ENCODE results near the gene POMGNT1. TPM values are rescaled to one million over a fixed set of nuclear protein-coding genes. Genes with fewer than 3 reads are reported as not detected.
A peak's percentile ranks its signal among the peaks of the same experiment; 100 is the strongest.

The POMGNT1 gene
- total RNA-seq, 1 donor from 2014 or later = 142 TPM

DNA sequence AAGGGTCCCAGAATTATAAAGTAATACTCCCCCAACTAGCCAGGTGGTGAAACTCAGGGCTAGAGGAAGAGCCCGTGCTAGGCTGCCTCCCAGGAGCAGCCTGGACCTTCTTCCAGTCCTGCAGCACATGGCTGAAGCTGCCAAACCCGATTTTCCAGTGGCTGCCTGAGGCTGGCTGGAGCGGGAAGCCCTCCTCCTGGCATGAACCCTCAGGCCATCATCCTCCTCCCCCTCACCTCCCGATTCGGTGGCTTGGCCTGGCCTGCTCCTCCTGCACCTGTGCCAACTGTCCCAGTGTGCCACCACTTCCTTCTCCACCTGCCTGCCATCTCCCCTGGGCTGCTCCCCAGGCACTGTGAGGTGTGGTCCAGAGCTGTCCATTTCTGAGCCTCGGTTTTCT is 26.4 kb downstream of the POMGNT1 start:
- H3K9me3 ChIP-seq (replicated peaks) = no peaks in the 10 kb centered on the region
- peaks cover 9% of the 10 kb centered on the region for H3K27me3 ChIP-seq (ENCODE audit: low read depth)
- peaks cover 86% of the 10 kb centered on the region for H3K4me1 ChIP-seq
- intact Hi-C loops (cut with micrococcal nuclease) = loop anchor here (5.0 kb wide), 1 partner anchor 40 kb away; the partner anchor contains the start of gene PIK3R3
- TF ChIP-seq, protein P1, sequence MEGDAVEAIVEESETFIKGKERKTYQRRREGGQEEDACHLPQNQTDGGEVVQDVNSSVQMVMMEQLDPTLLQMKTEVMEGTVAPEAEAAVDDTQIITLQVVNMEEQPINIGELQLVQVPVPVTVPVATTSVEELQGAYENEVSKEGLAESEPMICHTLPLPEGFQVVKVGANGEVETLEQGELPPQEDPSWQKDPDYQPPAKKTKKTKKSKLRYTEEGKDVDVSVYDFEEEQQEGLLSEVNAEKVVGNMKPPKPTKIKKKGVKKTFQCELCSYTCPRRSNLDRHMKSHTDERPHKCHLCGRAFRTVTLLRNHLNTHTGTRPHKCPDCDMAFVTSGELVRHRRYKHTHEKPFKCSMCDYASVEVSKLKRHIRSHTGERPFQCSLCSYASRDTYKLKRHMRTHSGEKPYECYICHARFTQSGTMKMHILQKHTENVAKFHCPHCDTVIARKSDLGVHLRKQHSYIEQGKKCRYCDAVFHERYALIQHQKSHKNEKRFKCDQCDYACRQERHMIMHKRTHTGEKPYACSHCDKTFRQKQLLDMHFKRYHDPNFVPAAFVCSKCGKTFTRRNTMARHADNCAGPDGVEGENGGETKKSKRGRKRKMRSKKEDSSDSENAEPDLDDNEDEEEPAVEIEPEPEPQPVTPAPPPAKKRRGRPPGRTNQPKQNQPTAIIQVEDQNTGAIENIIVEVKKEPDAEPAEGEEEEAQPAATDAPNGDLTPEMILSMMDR (IDR thresholded peaks at IDR 0.05; ENCODE audit: borderline replicate concordance) = no peak
- peak overlapping the region; percentile 12 for H3K4me3 ChIP-seq
- no peak for DNase-seq
- peak overlapping the region; percentile 80 for H3K27ac ChIP-seq (replicated peaks)
- no peaks in the 10 kb centered on the region for H3K36me3 ChIP-seq

DNA sequence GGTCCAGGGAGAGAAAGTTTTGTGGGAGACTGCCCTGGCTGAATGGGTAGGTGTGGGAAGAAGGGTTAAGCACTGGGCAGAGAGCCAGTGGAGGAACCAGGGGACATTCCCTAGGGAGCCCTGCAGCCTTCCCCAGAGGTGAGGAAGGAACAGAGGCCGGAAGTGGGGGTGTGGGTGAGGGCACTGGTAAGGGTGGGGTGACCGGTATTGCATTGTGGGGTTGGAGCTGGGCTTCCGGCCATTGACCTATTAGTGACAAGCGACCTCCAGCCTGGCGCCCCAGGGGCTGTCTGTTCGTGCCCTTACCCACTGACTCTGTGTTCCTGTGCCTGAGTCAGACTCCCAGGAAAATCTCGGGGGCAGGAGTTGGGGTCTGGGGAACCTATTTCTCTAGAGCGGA is 26.9 kb downstream of the POMGNT1 start:
- Histone ChIP-seq H3K36me3 (no peaks in the 10 kb centered on the region), H3K27ac (replicated peaks) (peak overlapping the region; percentile 80), H3K9me3 (replicated peaks) (no peaks in the 10 kb centered on the region), H3K27me3 (ENCODE audit: low read depth) (peaks cover 10% of the 10 kb centered on the region), H3K4me1 (peaks cover 89% of the 10 kb centered on the region), H3K4me3 (peak overlapping the region; percentile 12)
- intact Hi-C loops (cut with micrococcal nuclease) = loop anchor here (5.0 kb wide), 1 partner anchor 39 kb away; the partner anchor contains the start of gene PIK3R3
- TF ChIP-seq, protein P1 (IDR thresholded peaks at IDR 0.05; ENCODE audit: borderline replicate concordance) = no peak
- peak; percentile 53 for DNase-seq

DNA sequence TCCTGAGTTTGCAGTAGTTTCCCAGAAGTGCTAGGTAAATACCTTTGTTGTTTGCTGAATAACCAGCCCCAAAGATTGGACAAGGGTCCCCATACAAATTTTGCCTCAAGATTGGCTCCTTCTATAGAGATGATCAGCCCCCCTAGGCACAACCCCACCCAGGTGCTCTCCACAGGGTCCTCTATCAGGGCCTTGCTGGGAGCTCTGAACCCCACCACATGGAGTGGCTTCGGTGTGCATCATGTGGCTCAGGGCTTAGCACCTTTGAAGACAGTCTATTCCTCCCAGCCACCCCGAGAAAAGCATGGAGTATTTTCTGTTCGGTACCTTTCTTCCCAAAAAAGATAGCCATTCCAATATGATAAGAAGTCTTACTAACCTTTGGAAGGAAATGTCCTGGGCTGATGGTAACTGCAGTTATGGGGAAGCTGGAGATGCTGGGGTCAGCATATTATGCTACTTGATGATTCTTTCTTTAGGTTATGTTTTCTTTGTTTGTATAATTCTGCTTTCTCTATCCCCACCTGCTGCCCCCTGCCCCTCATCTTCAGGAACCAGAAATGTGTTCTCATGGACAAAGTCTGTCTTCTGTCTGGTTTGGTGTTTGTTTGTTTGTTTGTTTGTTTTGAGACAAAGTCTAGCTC is 28.3 kb downstream of the POMGNT1 start:
- no peaks in the 10 kb centered on the region for H3K9me3 ChIP-seq (replicated peaks)
- H3K27me3 ChIP-seq (ENCODE audit: low read depth) = peaks cover 10% of the 10 kb centered on the region
- DNase-seq = no peak
- no peaks in the 10 kb centered on the region for H3K36me3 ChIP-seq
- peak overlapping the region; percentile 80 for H3K27ac ChIP-seq (replicated peaks)
- peaks cover 86% of the 10 kb centered on the region for H3K4me1 ChIP-seq
- H3K4me3 ChIP-seq = no peak overlapping the region
- intact Hi-C loops (cut with micrococcal nuclease) = loop anchor here (5.0 kb wide), 1 partner anchor 38 kb away; the partner anchor contains the start of gene PIK3R3
- TF ChIP-seq, protein P1 (IDR thresholded peaks at IDR 0.05; ENCODE audit: borderline replicate concordance) = no peak

DNA sequence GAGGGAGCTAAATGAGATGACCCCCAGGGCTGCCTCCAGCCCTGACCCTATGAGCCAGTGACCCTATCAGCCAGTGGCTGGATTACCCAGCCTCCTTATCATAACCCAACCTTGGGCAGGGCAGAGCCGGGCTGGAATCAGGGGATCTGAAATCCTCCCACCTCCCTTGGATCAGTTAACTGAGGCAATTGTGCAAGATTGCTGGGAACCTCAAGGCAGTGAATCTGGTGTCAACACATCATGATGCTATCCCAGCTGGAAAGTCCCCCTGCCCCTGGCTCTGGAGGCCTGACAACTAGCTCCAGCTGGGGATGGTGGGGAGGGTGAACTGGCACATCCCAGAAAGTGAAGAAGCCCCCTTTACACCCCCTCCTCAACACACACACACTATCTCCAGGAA is 29.8 kb downstream of the POMGNT1 start:
- Histone ChIP-seq H3K4me3 (no peak overlapping the region), H3K27me3 (ENCODE audit: low read depth) (peaks cover 10% of the 10 kb centered on the region), H3K36me3 (no peaks in the 10 kb centered on the region), H3K9me3 (replicated peaks) (no peaks in the 10 kb centered on the region), H3K4me1 (peaks cover 72% of the 10 kb centered on the region), H3K27ac (replicated peaks) (peak overlapping the region; percentile 93)
- TF ChIP-seq, protein P1 (IDR thresholded peaks at IDR 0.05; ENCODE audit: borderline replicate concordance) = no peak
- intact Hi-C loops (cut with micrococcal nuclease) = no loop called here
- DNase-seq = no peak

DNA sequence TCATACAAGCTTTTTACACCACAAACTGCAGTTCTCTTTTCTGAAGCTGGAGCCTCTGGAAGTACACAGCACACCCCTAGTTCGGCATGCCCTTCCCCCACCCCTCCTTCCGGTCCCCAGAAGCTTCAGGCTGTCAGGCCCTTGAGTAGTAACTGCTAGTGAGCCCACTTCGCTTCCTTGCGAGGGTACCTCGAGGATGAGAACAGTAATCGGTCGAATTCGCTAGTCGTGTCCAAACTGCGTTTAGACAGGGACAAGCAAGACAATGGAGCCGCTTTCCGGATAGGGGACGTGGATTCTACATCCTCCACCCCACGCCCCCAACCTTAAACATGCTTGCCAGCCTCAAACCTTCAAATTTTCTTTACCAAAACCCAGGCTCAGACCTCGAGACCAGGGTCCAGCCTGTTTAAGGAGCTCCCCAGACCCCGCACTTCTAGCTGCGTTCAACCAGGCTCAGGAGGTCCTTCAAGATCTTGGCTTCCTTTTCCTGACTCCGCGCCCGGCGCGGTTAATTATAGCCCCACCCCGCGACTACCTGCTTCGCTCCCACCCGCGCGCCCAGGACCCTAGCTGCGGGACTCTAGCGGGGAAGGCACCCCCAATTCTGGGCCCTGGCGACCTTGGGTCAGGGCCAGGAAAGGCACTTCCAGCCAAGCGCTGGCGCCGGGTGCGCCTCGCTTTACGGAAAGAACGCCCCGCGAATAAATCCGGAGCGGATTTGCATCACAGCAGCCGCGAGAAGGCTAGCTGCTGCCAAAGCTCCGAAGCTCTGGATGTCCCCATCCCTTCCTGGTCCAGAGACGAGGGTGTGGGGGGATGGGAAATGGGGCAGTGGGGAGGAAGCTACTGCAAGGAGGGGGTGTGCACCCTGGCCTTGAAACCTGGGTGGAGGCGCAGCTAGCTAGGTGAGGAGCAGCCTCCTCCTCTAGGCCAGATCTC is 31.4 kb downstream of the POMGNT1 start:
- Histone ChIP-seq H3K27ac (replicated peaks) (peak overlapping the region; percentile 93), H3K9me3 (replicated peaks) (no peaks in the 10 kb centered on the region), H3K36me3 (no peaks in the 10 kb centered on the region), H3K4me1 (peaks cover 55% of the 10 kb centered on the region), H3K4me3 (peak overlapping the region; percentile 66), H3K27me3 (ENCODE audit: low read depth) (peaks cover 10% of the 10 kb centered on the region)
- intact Hi-C loops (cut with micrococcal nuclease) = no loop called here
- DNase-seq = peak; percentile 68
- TF ChIP-seq, protein P1 (IDR thresholded peaks at IDR 0.05; ENCODE audit: borderline replicate concordance) = no peak

Data from left ventricle myocardium inferior (tissue), 1 donor.